Ovary (tissue), 3 donors: ENCODE data around the gene TRMT2A.

Experiments
- CTCF ChIP-seq, 3 donors: fragments of 450-650 bp in 2 of 3; fragments of 200-600 bp in 1 of 3; IDR thresholded peaks; one replicate each; pipeline versions ENCODE4 v1.5.1 to v1.8.0; 2016 to 2022; ENCODE audit warnings: antibody characterized with exemption in 3 of 3, mild to moderate bottlenecking in 1 of 3
- EP300 ChIP-seq: sonication (generic); formaldehyde crosslinking; IDR thresholded peaks from one replicate; pipeline ENCODE4 v1.6.1; 2017; ENCODE audit warnings: antibody characterized with exemption
- POLR2A ChIP-seq: fragments of 450-650 bp; IDR thresholded peaks from one replicate; pipeline ENCODE4 v1.6.1; 2017; ENCODE audit warnings: antibody characterized with exemption, mild to moderate bottlenecking, moderate library complexity
- donor health status: DM: no; HTN: no; CAD: no.

DNA sequence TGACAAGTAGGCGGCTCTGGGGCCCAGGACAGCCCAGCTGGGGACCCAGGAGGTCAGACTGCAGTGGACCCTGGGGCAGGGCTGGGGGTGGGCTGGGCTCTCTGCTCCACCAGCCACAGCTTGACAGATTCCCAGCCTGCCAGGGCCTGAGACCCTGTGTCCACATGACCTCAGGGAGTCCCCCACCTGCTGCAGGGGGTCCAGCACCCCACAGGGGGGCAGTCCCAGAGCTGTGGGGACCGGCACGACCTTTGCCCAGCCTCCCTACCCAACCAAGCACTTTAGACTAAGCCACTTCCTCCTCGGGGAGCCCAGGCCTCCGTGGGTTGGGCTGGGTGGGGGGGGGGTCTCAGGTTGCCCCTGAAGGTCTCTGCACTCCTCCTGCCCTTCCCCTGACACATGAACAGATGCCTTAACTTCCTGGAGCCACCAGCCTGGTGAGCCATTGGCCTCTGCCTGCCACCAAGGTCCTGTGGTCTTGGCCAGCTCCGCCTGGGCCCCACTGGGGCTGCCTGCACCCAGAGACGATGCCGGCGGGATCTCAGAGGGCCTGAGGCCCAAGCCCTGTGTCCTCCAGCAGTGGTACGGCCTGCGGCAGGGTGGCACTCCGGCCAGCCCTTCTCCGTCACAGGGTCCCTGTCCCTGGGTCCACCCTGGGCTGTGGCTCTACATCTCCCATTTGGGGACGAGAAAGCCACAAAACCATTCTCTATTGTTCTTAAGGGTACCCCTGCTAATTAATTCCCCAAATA, 30.4 kb upstream of the TRMT2A start:
- TF ChIP-seq POLR2A (no peak), CTCF (IDR thresholded peaks at IDR 0.05) (no peak), EP300 (no peak)
